NCI-H524 treated with DMSO at 0.1 percent for 48 hours (cell line): ENCODE data around the gene STPG4.
"Not testable (repeated sequence)": the region's sequence is repeated elsewhere in the genome, so short reads cannot be mapped to it uniquely, and the experiment has no call there.

ENCODE experiments used
- DNase-seq: peaks from one replicate; lab custom pipeline; 2025; lab: John Stamatoyannopoulos, UW

STPG4 gene, protein sequence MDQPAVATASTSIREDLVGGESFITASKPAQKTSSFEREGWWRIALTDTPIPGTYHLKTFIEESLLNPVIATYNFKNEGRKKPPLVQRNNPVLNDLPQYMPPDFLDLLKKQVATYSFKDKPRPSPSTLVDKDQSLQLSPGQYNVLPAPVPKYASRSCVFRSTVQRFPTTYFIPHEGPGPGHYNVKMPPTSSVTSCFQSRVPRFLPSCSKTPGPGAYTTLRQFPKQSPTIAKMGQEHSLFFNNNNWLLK

DNA sequence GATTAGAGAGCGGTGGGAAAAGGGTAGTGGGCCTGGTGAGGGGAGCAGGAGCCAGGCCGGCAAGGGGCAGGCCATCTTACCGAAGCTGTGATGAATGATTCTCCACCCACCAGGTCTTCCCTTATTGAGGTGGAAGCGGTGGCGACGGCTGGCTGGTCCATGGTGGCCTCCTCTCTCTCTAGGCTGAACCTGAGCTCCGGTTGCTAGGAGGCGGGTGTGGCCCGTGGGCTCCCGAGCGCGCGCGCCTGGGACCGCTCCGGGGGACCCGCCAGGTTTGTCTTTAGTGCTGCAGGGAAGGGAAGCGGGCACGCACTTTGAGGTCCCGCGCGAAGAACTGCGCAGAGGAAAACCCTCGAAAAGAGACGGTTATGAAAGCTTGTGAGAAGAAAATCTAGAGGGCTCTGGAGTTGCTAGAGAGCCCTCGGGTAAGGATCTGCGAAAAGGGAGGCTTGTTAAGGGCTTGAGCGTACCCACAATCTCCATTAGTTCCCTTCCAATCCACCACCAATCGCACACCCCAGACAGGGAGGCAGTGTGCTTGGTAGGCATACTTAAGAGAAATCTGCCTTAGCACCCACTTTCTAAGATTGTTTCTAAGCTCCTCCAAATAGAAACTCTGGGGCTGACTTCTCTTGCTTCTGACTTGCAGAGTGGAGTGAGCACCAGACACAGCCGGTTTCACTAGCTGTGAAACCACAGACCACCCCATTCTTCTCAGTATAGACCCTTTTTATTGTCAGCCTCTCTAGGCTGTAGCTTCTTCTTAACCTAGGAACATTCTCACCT lies at the start of gene STPG4:
Gene STPG4 (minus strand): TSS at position 218 of the 786 bp plus-strand sequence. CDS start 57 bp downstream, at position 161.
- DNase-seq: no peak

DNA sequence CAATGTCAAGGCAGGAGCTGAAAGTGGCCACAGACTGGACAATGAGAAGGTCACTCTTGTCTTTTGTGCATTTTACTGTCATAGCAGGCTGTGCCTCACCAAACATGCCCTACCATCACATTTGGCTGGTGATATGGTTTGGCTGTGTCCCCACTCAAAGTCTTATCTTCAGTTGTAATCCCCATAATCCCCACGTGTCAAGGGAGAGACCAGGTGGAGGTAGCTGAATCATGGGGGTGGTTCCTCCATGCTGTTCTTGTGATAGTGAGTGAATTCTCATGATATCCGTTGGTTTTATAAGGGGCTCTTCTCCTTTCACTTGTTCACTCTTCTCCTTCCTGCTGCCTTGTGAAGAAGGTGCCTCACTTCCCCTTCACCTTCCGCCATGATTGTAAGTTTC lies 49.6 kb upstream of the STPG4 start:
- DNase-seq: no peak

DNA sequence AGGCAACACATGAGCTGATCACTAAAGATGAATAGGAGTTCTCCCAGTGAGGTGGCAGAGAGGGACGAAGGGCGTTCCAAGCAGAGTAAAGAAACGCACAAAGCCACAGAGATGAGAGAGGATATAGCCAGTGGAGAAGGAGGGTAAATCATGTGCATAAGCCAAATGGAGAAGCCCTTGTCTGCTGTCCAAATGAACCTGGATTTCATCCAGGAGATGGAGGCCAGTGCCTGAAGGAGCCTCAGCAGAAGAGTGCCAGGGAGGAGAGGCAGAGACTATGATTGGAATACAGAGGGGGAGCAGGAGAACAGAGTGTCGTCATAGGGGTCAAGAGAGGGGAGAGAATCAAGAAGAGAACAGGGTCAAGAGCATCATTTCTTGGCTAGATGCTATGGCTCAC lies 48.9 kb upstream of the STPG4 start:
- DNase-seq: no peak

DNA sequence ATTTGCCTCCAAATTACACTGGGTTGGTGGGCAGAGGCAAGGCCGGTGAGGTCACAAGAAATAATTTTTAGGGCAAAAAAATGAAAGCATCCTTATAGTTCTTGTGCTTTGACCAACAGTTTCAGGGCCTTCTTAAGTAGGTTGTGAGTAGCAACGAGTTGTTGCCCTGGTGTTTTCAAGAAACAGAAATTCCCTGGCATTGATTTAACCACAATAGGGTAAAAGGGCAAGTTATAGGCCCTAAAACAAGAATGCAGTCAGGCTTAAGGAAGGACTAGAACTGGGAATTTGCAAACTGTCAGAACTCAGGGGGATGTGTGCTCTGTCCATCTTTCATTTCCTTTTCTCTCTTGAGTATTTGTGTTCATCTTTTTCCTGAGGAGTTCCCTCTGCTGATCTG lies 46.1 kb upstream of the STPG4 start:
- no peak for DNase-seq

DNA sequence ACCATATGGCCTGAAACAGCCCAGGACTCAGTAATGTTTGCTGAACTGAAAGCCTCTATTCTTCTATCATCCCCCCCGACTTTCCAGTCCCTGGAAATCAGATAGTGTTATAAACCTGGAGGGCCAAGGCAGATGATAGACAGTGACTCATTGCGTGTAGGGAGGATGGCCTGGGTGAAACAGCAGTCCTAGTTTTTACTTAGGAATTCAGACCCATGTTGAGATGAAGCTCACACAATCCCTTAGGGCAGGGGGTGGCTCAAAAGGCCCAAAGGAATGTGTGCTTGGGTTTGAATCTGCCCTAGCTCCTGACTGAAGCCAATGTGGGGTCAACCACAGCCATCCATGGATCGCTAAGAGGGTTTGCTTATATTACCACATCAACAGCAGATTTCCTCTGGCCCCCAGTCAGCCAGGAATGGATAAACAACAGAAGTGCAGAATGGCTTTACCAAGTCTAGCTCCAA lies 43.9 kb upstream of the STPG4 start:
- no peak for DNase-seq

DNA sequence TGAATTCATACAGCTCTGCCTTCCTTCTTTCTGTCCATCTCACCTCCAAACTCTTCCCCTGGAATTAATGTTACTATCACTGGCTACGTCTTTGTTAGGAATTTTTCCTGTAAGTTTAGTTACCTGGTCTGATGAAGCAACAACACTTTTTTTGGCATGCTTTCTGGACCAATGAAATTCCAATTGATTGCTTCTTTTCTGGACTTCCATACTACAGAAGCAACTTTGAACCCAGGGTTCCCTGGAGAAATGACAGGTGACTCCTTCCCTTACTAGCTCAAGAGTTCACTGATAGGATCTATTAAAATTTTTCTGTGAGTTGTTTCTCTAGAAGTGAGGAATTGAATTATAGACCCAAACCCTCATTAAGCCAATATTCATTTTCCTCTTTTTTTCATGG lies 41.4 kb upstream of the STPG4 start:
- DNase-seq: no peak

DNA sequence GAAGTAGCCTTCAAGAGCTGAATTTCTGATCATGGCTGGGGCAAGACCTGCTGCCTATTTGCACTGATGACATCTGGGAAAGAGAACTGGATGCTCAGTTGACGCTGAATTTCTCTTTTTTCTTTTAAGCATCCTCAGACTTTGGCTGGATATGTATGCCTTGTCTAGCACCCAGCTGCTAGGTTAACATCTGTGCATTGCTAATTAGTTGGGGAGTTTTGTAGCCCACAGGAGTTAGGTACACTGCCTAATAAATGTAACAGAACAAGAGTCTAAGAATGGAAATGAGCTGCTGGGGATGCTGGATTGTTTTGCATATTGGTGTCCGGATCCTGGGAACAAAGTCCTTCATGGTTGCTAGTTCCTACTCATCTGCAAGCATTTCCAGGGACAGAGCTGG lies 40.9 kb upstream of the STPG4 start:
- DNase-seq: no peak

DNA sequence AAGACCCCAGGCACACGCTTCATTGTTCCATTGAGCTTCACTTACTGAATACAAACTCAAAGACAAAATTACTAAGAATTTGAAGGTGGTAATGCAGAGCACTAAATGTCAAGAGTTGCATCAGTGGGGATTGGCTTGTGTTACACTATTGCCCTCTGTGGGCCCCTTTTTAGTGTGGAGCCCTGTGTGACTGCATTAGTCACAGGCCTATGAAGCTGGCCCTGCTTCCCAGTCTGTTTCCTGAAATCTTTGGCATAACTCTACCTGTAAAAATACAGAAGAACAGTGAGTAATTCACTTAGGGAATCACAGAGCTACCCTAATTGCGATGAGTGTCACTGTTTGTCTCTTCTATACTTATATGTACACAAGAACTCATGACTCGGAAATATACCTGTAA lies 40.0 kb upstream of the STPG4 start:
- no peak for DNase-seq

DNA sequence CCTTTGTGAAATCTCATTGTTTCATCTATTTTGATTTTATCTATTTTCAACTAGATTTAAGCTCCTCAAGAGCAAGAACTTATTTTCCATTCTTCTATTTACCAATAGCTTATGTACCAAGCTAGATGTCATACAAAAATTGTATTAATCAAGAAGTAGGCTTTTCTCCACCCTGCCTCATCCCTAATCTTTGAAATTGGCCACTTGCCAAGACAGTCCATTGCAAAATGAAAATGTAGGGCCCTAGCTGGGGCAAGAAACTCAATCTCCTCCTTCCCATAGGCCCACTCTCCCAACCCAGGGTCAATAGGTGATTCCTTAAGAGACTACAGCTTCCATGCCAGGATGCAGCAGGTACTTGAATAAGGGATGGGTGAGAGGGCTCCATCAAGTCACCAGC lies 39.3 kb upstream of the STPG4 start:
- no peak for DNase-seq

DNA sequence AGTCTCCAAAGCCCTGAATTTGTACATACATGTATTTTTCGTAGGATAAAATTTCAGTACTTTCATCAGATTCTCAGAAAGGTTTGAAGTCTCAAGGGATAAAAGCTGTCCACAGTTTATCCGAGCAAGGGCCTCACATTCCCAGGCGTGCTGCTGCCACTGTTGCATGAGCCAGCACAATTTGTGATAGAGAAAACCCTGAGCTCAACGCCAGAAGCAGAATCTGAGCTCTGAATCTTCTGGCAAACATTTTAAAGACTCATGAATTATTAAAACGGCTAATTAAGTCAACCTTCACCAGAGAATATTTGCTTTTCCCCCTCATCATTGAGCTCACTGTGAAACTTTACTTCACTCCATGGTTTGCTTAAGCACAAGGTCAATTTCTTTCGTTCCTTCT lies 38.5 kb upstream of the STPG4 start:
- no peak for DNase-seq

DNA sequence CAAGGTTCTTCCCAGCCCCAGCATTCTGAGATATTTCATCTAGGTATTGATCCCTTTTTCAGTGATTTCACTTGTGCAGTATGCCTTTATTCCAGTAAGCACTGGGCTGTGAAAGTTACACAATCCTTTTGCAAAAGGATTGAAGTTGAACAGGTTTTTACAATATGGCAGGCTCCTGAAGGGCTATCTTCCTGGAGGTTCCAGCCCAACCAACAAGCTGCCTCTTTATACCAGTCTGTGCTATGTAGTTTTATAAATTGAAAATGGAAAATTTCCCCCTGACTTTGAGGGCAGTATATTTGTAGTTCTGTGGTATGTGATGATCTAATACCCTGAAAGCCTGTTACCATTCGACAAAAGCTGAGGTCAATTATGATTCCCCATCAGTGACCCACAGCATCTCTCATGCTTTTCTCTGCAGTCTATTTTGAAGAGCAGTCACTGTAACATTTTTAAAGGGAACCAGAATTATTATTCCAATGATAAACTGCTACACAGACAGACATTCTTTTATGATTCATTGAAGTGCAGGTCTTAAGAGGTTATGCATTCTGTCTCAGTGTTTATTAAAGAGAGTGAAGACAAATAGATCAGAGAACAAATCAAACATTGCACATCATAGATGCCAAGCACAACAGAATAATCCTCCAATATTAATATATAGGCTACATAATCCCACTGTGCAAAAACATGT lies 35.2 kb upstream of the STPG4 start:
- no peak for DNase-seq

DNA sequence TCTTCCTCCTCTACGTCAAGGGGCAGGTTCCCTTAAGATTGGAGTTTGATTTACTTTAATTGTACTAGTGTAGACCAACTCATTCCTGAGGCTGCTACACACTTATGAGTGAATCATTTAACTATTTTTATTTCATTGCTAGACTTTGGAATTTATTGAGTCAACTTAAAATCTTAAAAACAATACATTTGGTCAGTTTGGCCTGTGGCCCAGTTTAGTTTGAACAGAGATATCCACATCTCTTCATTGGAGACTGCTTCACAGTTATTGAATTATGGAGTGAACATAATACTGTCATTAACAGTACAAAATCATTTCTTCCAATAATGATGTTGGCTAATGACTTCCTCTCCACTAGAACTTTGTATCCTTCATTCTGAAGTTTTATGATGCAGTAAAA lies 34.5 kb upstream of the STPG4 start:
- DNase-seq: no peak

DNA sequence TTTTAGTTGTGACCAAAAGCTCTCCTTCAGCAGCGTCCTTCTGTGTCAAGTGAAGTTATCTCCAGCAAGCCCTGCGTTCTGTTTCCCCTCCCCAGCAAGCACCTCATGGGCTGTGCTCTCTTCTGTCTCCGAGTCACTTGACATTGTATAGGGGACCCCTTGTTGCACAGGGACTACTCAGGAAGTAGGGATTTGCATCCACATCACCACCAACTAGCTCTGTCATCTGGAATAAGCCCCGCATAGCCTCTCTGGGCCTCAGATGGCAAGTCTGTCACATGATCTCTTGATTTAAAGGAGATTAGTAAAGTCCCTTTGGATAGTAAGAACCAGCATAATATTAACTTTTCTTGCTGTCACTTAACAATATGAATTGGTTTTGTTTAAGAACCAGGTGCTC lies 32.0 kb upstream of the STPG4 start:
- peak; percentile 67 for DNase-seq

DNA sequence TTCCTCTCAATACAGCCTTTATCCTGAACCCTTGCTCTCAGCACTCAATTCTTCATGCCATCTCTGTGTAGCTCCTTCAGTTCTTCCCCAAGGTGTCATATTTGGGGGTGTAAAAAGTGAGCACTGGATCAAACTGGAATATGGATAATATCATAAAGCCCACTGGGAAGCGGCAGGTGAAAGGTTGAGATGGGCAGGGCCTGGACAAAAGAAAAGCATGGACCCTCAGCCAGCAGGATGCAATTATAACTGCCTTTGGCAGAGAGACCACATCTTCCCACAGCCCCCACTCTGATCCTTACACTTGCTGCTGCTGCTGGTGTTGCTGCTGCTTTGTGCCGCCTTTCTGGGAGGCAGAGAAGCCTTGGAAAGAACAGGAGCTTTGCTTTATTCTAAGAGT lies 31.2 kb upstream of the STPG4 start:
- DNase-seq: no peak

DNA sequence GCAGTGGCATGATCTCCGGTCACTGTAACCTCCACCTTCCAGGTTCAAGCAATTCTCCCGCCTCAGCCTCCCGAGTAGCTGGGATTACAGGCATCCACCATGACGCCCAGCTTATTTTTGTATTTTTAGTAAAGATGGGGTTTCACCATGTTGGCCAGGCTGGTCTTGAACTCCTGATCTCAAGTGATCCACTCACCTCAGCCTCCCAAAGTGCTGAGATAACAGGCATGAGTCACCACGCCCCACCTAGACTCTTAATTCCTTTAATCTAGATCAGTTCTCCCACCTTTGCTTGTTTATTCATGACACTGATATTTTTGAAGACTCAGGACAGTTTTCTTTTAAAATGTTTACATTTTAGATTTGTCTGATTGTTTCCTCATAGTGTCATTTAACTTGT lies 30.0 kb upstream of the STPG4 start:
- not testable (repeated sequence) for DNase-seq

DNA sequence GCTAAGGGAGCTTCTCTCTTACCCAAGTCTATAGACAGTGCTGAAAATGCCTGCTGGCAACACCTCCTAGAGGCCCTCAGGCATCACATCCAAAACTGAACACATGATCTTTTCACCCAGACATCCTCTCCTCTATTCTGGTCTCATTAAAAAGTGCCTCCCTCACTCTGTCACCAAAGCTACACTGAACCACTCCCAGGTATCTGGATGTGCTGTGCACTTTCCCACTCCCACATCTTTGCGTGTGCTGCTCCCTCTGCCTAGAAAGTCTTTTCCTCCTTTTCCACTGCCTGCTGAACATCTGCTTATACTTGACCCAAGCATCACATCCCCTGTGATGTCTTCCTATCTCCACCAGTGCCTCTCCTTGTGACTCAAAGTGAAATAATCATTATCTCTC lies 26.1 kb upstream of the STPG4 start:
- no peak for DNase-seq

DNA sequence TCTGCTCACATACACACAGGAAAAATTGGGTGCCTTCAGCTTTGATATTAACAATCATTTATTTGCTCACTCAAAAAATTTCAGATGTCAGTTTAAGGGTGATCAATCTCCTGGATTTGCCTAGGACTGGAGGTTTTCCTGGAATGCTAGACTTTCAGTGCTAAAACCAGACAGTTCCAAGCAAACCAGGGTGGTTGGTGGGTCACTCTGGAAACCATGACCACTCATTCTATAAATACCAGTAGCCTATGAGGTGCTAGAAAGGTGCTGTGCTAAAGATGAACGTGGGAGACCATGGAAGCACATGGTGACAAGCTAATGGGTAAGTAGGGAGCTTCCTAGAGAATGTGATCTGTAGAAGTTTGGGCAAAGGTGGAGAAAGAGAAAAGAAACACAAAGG lies 25.4 kb upstream of the STPG4 start:
- DNase-seq: no peak

DNA sequence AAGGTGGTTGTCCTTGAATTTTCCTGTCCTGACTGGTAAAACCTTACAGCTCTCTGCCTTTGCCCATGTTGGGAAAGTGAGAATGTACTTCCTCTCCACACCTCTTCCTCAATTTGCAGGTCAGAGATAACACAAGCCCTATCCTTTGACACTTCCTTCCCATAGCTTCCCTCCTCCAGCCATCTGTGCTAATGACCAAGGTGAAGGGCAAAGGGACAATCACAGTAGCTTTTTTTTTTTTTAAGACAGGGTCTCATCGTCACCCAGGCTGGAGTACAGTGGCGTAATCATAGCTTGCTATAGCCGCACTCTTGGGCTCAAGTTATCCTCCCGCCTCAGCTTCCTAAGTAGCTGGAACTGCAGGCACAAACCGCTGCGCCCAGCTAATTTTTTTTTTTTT lies 24.3 kb upstream of the STPG4 start:
- DNase-seq: no peak

DNA sequence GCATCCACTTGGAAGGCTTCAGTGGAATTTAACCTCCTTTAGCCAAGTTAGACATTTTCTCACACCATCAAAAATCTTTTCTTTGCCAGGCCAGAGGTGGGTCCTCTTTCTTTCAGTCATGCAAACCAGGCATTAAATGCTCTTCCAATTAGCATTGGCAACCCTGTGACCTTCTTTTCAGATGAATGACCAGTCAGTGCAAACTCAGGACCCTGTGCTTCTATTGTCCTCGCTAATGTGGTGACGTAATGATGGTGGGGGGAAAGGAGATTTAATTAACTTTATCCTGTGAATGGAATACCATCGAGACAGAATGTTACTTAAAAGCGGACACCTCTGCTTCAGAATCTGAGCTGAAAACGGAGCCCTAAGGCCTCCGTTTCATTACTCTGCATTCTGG lies 23.2 kb upstream of the STPG4 start:
- DNase-seq: no peak

DNA sequence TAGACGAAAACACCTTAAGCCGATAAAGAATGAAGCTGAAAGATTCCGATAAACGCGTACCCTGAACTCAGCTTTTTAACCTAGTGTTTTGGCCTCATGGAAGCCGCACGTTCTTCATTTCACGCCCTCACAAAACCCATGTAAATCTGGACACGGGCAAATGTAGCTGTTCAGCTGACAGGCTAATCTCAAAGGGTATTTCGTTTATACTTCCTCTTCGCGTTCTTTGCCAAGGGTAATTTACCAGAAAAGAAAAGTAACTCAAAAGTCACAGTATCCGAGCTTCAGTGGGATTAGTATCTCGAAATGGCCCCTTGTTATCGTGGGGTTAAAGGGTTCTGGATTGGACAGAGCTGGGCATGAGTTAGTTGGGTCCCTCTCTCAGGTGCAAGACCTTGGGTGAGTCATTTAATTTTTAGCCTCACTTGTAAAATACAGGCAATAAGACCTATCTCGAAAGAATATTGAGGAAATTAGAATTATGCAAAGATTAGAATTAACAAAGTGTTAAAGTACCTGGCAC lies 22.0 kb upstream of the STPG4 start:
- DNase-seq: no peak

DNA sequence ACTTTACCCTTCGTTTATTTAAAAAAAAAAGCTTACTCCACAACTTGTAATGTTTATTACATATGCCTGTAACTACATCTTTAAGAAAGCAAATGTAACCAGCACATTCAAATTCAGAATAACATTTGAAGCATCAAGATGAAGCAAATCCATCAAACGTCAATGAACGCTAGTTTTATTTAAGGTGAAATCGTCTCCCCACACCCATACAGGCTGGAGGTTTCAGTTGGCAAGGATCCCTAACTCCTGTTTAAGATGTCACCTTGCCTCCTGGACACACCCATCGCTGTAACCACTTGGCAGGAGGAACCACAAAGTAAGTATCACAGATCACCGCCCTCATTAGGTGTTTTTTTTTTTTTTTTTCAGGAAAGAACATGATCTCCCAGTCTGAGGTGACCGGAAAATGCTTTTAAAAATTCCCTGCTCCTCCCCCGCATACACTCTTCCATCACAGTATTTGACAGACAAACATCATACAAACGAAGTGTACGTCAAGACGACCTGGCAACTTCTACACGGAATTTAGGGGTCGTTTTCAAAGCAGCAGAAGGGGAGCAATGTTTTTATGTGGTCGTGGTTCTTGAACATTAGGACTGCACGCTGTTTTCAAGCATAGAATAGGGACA lies 19.7 kb upstream of the STPG4 start:
- no peak for DNase-seq

DNA sequence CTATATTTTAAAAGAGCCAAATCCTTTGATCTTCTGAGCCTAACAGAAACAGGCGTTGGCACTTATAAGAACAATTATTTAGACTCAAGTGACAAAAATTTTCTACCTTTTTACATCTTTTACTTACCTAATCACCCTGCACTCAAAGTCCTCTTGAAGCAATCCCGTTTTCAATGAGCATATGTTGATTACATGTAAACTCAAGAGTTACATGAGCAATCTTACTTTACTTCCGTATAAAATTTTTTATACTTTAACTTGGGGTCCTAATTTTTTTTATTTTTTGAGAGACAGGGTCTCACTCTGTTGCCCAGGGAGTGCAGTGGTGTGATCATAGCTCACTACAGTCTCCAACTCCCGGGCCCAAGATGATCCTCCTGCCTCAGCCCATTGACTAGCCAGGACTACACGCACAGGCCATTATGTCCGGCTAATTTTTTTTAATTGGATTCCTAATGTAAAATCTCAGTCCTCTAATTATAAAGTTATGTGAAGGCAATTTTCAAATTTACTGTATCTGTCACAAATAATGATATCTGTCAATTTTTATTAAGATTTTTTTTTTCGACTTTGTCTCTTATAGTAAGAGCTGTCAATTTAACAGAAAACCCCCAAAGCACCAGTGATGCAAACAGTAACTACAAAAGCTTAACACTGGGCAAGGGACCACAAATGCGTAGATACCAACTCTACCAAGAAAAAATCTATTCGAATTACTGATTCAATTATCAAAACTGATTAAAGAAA lies 19.1 kb upstream of the STPG4 start:
- no peak for DNase-seq
